Keratinocyte (primary cell): ENCODE results near the gene ZFP2. TPM values are rescaled to one million over a fixed set of nuclear protein-coding genes. Genes with fewer than 3 reads are reported as not detected.

ENCODE experiments used
- DNase-seq: peaks from one replicate; pipeline ENCODE4 v3.0.0-alpha.2; 2011; ENCODE audit warnings: low read depth, missing footprints, low spot score
- FAIRE-seq: peaks from 2 replicates; lab custom pipeline; 2011; peaks lifted over from hg19 to GRCh38; lab: Jason Lieb, UNC
- H2AFZ ChIP-seq: 2 replicates; pipeline ENCODE4 v1.6.0; 2012; ENCODE audit warnings: low read length, control low read depth, inconsistent platforms; ENCODE audit not compliant: control insufficient read depth
- H3K27ac ChIP-seq: 2 replicates; pipeline ENCODE4 v1.5.1; 2011; ENCODE audit warnings: low read length; ENCODE audit not compliant: control insufficient read depth, insufficient read depth
- H3K27me3 ChIP-seq: 3 replicates; pipeline ENCODE4 v1.6.0; 2011; ENCODE audit warnings: low read length; ENCODE audit not compliant: control insufficient read depth, insufficient read depth; ENCODE audit errors: extremely low read depth
- H3K36me3 ChIP-seq, 2 experiments: 2 replicates in 1 of 2; 3 replicates in 1 of 2; pipeline ENCODE4 v1.5.1; 2011; ENCODE audit warnings: low read length in 2 of 2, mild to moderate bottlenecking in 1 of 2; ENCODE audit not compliant: control insufficient read depth in 2 of 2, insufficient read depth in 2 of 2; ENCODE audit errors: extremely low read depth in 1 of 2
- H3K4me1 ChIP-seq: 3 replicates; pipeline ENCODE4 v1.5.1; 2011; ENCODE audit warnings: low read length; ENCODE audit not compliant: control insufficient read depth, insufficient read depth; ENCODE audit errors: extremely low read depth
- H3K4me2 ChIP-seq: 3 replicates; pipeline ENCODE4 v1.6.0; 2011; ENCODE audit warnings: low read depth, low read length; ENCODE audit not compliant: control insufficient read depth, insufficient read depth; ENCODE audit errors: extremely low read depth
- H3K4me3 ChIP-seq, 3 experiments: fragments of 200-600 bp in 1 of 3; sonication (generic) in 1 of 3; 2 replicates in 2 of 3; 3 replicates in 1 of 3; pipeline ENCODE4 v1.5.1; 2011 to 2016; ENCODE audit warnings: low read length in 3 of 3, mild to moderate bottlenecking in 3 of 3, control low read depth in 2 of 3, inconsistent platforms in 1 of 3, low read depth in 1 of 3, mixed read lengths in 1 of 3, mixed run types in 1 of 3, moderate library complexity in 1 of 3; ENCODE audit not compliant: control insufficient read depth in 2 of 3, insufficient read depth in 2 of 3; ENCODE audit errors: extremely low read depth in 1 of 3
- H3K79me2 ChIP-seq: 2 replicates; pipeline ENCODE4 v1.6.0; 2012; ENCODE audit warnings: low read length; ENCODE audit not compliant: control insufficient read depth, insufficient read depth
- H3K9ac ChIP-seq: 3 replicates; pipeline ENCODE4 v1.6.0; 2011; ENCODE audit warnings: low read length; ENCODE audit not compliant: control insufficient read depth, insufficient read depth; ENCODE audit errors: extremely low read depth
- H3K9me1 ChIP-seq: 3 replicates; pipeline ENCODE4 v1.6.0; 2011; ENCODE audit warnings: low read length; ENCODE audit not compliant: control insufficient read depth, insufficient read depth; ENCODE audit errors: extremely low read depth
- H3K9me3 ChIP-seq: 2 replicates; pipeline ENCODE4 v1.5.1; 2012; ENCODE audit warnings: low read depth, low read length; ENCODE audit not compliant: control insufficient read depth
- H4K20me1 ChIP-seq: 3 replicates; pipeline ENCODE4 v1.6.0; 2011; ENCODE audit warnings: low read length; ENCODE audit not compliant: control insufficient read depth, insufficient read depth; ENCODE audit errors: extremely low read depth
- EZH2 ChIP-seq: IDR thresholded peaks from one replicate; pipeline ENCODE4 v1.6.1; 2012; ENCODE audit warnings: inconsistent platforms, mild to moderate bottlenecking, low read length, moderate library complexity
- dilution Hi-C: fragments of 300-500 bp; cut with MboI; formaldehyde crosslinking; loops from one replicate; pipeline ENCODE4 v1.7.0; 2020; ENCODE audit warnings: low sequenced_read_pairs; ENCODE audit not compliant: extremely low pct_ligation_motif_present
- polyA plus RNA-seq, 5 experiments: library from polyadenylated mRNA; depleted of rRNA in 3 of 5; stranded (reverse) in 3 of 5; stranded (forward) in 1 of 5; unstranded in 1 of 5; fragments of >200 nt; gene quantifications; 1 replicate in 1 of 5; 2 replicates in 3 of 5; 3 replicates in 1 of 5; pipeline versions ENCODE4 v1.2.1 to v1.2.3, GENCODE V29; 2011 to 2012; ENCODE audit warnings: missing spikeins in 2 of 5, low read depth in 1 of 5, low replicate concordance in 1 of 5
- TF ChIP-seq, protein P1 (sequence below), 3 experiments: IDR thresholded peaks in 1 of 3; conservative IDR thresholded peaks in 1 of 3; optimal IDR thresholded peaks in 1 of 3; 2 replicates in 2 of 3; 3 replicates in 1 of 3; pipeline versions ENCODE3 to v1.5.1; 2011; ENCODE audit warnings: low read length in 3 of 3, mild to moderate bottlenecking in 3 of 3, moderate library complexity in 2 of 3, control low read depth in 1 of 3, inconsistent platforms in 1 of 3; ENCODE audit not compliant: insufficient read depth in 2 of 3; ENCODE audit errors: extremely low read depth in 1 of 3

ZFP2 gene
- polyA plus RNA-seq, 1 donor (not counting 4 experiments of a cell fraction or from before 2014, with no cell fraction given): 0.52 TPM

DNA sequence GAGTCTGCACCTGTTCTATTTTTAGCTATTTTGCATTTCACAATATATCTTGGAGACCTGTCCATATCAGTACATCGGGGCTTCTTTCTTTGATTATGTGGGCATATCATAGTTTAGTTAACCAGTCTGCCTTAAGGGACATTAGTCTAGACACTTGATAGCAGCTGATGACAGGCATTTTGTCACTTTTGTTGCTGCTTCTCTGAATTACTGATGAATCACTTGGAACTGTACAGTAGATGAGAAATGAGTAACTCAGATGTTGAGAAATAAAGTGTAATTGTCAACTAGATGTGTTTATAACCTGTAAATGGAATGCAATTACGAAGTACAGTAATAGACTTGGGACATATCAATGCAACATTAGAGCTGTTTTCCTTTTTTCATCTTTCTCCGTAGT is 7.1 kb downstream of the ZFP2 start:
- no peaks in the 10 kb centered on the region for H3K27me3 ChIP-seq
- H3K4me1 ChIP-seq: no peaks in the 10 kb centered on the region
- H3K9me3 ChIP-seq: peaks cover 6% of the 10 kb centered on the region
- FAIRE-seq (no peak), DNase-seq (no peak)
- no peaks in the 10 kb centered on the region for H3K36me3 ChIP-seq
- H3K4me3 ChIP-seq: no peak overlapping the region
- H3K9ac ChIP-seq: no peak overlapping the region
- H3K4me2 ChIP-seq: no peak overlapping the region
- no peaks in the 10 kb centered on the region for H3K79me2 ChIP-seq
- no peak for TF ChIP-seq EZH2
- TF ChIP-seq, protein P1, sequence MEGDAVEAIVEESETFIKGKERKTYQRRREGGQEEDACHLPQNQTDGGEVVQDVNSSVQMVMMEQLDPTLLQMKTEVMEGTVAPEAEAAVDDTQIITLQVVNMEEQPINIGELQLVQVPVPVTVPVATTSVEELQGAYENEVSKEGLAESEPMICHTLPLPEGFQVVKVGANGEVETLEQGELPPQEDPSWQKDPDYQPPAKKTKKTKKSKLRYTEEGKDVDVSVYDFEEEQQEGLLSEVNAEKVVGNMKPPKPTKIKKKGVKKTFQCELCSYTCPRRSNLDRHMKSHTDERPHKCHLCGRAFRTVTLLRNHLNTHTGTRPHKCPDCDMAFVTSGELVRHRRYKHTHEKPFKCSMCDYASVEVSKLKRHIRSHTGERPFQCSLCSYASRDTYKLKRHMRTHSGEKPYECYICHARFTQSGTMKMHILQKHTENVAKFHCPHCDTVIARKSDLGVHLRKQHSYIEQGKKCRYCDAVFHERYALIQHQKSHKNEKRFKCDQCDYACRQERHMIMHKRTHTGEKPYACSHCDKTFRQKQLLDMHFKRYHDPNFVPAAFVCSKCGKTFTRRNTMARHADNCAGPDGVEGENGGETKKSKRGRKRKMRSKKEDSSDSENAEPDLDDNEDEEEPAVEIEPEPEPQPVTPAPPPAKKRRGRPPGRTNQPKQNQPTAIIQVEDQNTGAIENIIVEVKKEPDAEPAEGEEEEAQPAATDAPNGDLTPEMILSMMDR (optimal IDR thresholded peaks at IDR 0.05 in 1 of 3, IDR thresholded peaks at IDR 0.05 in 1 of 3, conservative IDR thresholded peaks at IDR 0.05 in 1 of 3; ENCODE audit: extremely low read depth in 1 of 3, insufficient read depth in 2 of 3, low read length in 3 of 3): no peak
- H3K27ac ChIP-seq: no peak overlapping the region
- H3K9me1 ChIP-seq: no peaks in the 10 kb centered on the region
- no peaks in the 10 kb centered on the region for H4K20me1 ChIP-seq
- H2AFZ ChIP-seq: no peak overlapping the region
- dilution Hi-C loops: no loop called here

GRCh38 chr5:178931846-178932760 is 36.4 kb downstream of the ZFP2 start:
- Histone ChIP-seq H2AFZ (no peak overlapping the region), H3K9ac (no peak overlapping the region), H3K79me2 (no peaks in the 10 kb centered on the region), H3K27ac (no peak overlapping the region), H3K4me3 (no peak overlapping the region), H3K9me1 (no peaks in the 10 kb centered on the region), H3K9me3 (peaks cover 26% of the 10 kb centered on the region), H3K36me3 (no peaks in the 10 kb centered on the region), H4K20me1 (no peaks in the 10 kb centered on the region), H3K4me1 (no peaks in the 10 kb centered on the region), H3K27me3 (no peaks in the 10 kb centered on the region), H3K4me2 (no peak overlapping the region)
- FAIRE-seq: no peak
- TF ChIP-seq EZH2: no peak
- TF ChIP-seq, protein P1 (optimal IDR thresholded peaks at IDR 0.05 in 1 of 3, IDR thresholded peaks at IDR 0.05 in 1 of 3, conservative IDR thresholded peaks at IDR 0.05 in 1 of 3; ENCODE audit: extremely low read depth in 1 of 3, insufficient read depth in 2 of 3, low read length in 3 of 3): no peak
- dilution Hi-C loops: no loop called here
- DNase-seq: no peak
